GM18858 (cell line): Measurements from ENCODE around the gene RBKS.
"Not testable (repeated sequence)": the region's sequence is repeated elsewhere in the genome, so short reads cannot be mapped to it uniquely, and the experiment has no call there.

Experiments
- ATAC-seq: cut with Tn5 transposase; IDR thresholded peaks from one replicate; pipeline ENCODE4 v1.9.1; 2021; ENCODE audit not compliant: unreplicated experiment

The RBKS gene

GRCh38 chr2:27771202-27771547, 119.0 kb downstream of the RBKS start:
- no peak for ATAC-seq

GRCh38 chr2:27766287-27766661, 123.9 kb downstream of the RBKS start:
- no peak for ATAC-seq

GRCh38 chr2:27765621-27766286, 124.4 kb downstream of the RBKS start:
- no peak for ATAC-seq

- not testable (repeated sequence) for ATAC-seq
These were observed 125.7 kb downstream of the RBKS start for GRCh38 chr2:27764526-27764925.

GRCh38 chr2:27763907-27764267, 126.3 kb downstream of the RBKS start:
- no peak for ATAC-seq

- ATAC-seq, result no peak
These were observed 127.0 kb downstream of the RBKS start for GRCh38 chr2:27762951-27763906.

GRCh38 chr2:27756544-27757498, 133.4 kb downstream of the RBKS start:
- no peak for ATAC-seq

GRCh38 chr2:27756091-27756490, 134.1 kb downstream of the RBKS start:
- ATAC-seq, result no peak

GRCh38 chr2:27754831-27755230, 135.4 kb downstream of the RBKS start:
- ATAC-seq, result no peak

- ATAC-seq, result no peak
These were observed 136.0 kb downstream of the RBKS start for GRCh38 chr2:27754138-27754588.

- ATAC-seq, result no peak
These were observed 137.5 kb downstream of the RBKS start for GRCh38 chr2:27752551-27753237.

- ATAC-seq, result no peak
These were observed 138.8 kb downstream of the RBKS start for GRCh38 chr2:27751377-27751776.

- not testable (repeated sequence) for ATAC-seq
These were observed 141.2 kb downstream of the RBKS start for GRCh38 chr2:27748803-27749554.

- no peak for ATAC-seq
These were observed 142.3 kb downstream of the RBKS start for GRCh38 chr2:27747827-27748352.

- ATAC-seq, result no peak
These were observed 143.9 kb downstream of the RBKS start for GRCh38 chr2:27746325-27746724.

- not testable (repeated sequence) for ATAC-seq
These were observed 144.7 kb downstream of the RBKS start for GRCh38 chr2:27745494-27745893.

GRCh38 chr2:27742571-27742970, 147.6 kb downstream of the RBKS start:
- ATAC-seq, result no peak

- ATAC-seq, result no peak
These were observed 148.5 kb downstream of the RBKS start for GRCh38 chr2:27741673-27742072.

GRCh38 chr2:27739058-27739373, 151.2 kb downstream of the RBKS start:
- ATAC-seq, result no peak
